Activated CD8-positive, alpha-beta memory T cell treated with anti-CD3 and anti-CD28 coated beads for 48 hours (primary cell): ENCODE measurements around the gene TMEM130.

Experiments used
- DNase-seq, 3 experiments: peaks; one replicate each; pipeline ENCODE4 v3.0.0-alpha.2; 2020; ENCODE audit warnings: low read depth in 2 of 3, low spot score in 2 of 3

Gene TMEM130

GRCh38 chr7:98869597-98870120 is at the start of gene TMEM130:
TSS of gene TMEM130 (minus strand) at chr7:98870014. CDS start at chr7:98869861, 153 bp downstream.
- no peak for DNase-seq

GRCh38 chr7:98917331-98917730 is 47.5 kb upstream of the TMEM130 start:
- DNase-seq, result no peak

- DNase-seq, result no peak
Observed at GRCh38 chr7:98913612-98914011, 43.8 kb upstream of the TMEM130 start.

GRCh38 chr7:98913026-98913425 is 43.2 kb upstream of the TMEM130 start:
- no peak for DNase-seq

GRCh38 chr7:98911916-98912315 is 42.1 kb upstream of the TMEM130 start:
- no peak for DNase-seq

GRCh38 chr7:98910427-98910826 is 40.6 kb upstream of the TMEM130 start:
- no peak for DNase-seq

- DNase-seq, result no peak
Observed at GRCh38 chr7:98909487-98909886, 39.7 kb upstream of the TMEM130 start.

GRCh38 chr7:98908585-98908984 is 38.8 kb upstream of the TMEM130 start:
- no peak for DNase-seq

GRCh38 chr7:98907570-98907969 is 37.8 kb upstream of the TMEM130 start:
- no peak for DNase-seq

- DNase-seq, result no peak
Observed at GRCh38 chr7:98903246-98903645, 33.4 kb upstream of the TMEM130 start.

- no peak for DNase-seq
Observed at GRCh38 chr7:98902523-98902922, 32.7 kb upstream of the TMEM130 start.

GRCh38 chr7:98900815-98901214 is 31.0 kb upstream of the TMEM130 start:
- no peak for DNase-seq

GRCh38 chr7:98899816-98900215 is 30.0 kb upstream of the TMEM130 start:
- no peak for DNase-seq

- DNase-seq, result no peak
Observed at GRCh38 chr7:98892609-98893008, 22.8 kb upstream of the TMEM130 start.

- DNase-seq, result no peak
Observed at GRCh38 chr7:98887038-98887437, 17.2 kb upstream of the TMEM130 start.

GRCh38 chr7:98884416-98884815 is 14.6 kb upstream of the TMEM130 start:
- no peak for DNase-seq

GRCh38 chr7:98881561-98882315 is 11.9 kb upstream of the TMEM130 start:
- DNase-seq, result no peak

GRCh38 chr7:98880485-98880884 is 10.7 kb upstream of the TMEM130 start:
- no peak for DNase-seq

GRCh38 chr7:98879979-98880315 is 10.1 kb upstream of the TMEM130 start:
- no peak for DNase-seq

GRCh38 chr7:98879198-98879978 is 9.6 kb upstream of the TMEM130 start:
- DNase-seq, result peak in 1 of 3 experiments; percentile 12

GRCh38 chr7:98878365-98879197 is 8.8 kb upstream of the TMEM130 start, which contains the start of gene TRRAP:
TSS of gene TRRAP (plus strand) at chr7:98878532. CDS start at chr7:98881151, 2,619 bp downstream.
- DNase-seq, result peak; percentile 56 to 69 (median 64)
